Retinal pigment epithelial cell (primary cell): ENCODE measurements around the gene FRMD4A.
"Not testable (repeated sequence)": the region's sequence is repeated elsewhere in the genome, so short reads cannot be mapped to it uniquely, and the experiment has no call there.

Experiments
- DNase-seq: peaks from one replicate; pipeline ENCODE4 v3.0.0-alpha.2; 2010; ENCODE audit warnings: low read depth
- H3K4me3 ChIP-seq: 2 replicates; pipeline ENCODE4 v1.5.1; 2011; ENCODE audit warnings: mild to moderate bottlenecking, low read length, control low read depth, moderate library complexity
- CTCF ChIP-seq: conservative IDR thresholded peaks from 2 replicates; pipeline ENCODE4 v1.5.1; 2011; ENCODE audit warnings: low read depth, low read length, control low read depth, inconsistent platforms

Gene FRMD4A

GRCh38 chr10:14243221-14243620 lies 87.5 kb downstream of the FRMD4A start:
- no peak for DNase-seq
- no peak for TF ChIP-seq CTCF
- no peak overlapping the region for H3K4me3 ChIP-seq

GRCh38 chr10:14241196-14241595 lies 89.5 kb downstream of the FRMD4A start:
- no peak for TF ChIP-seq CTCF
- no peak for DNase-seq
- H3K4me3 ChIP-seq, result no peak overlapping the region

- TF ChIP-seq CTCF, result no peak
- H3K4me3 ChIP-seq, result no peak overlapping the region
- no peak for DNase-seq
Observed at GRCh38 chr10:14240253-14241189, 90.2 kb downstream of the FRMD4A start.

GRCh38 chr10:14238659-14239058 lies 92.1 kb downstream of the FRMD4A start:
- DNase-seq, result not testable (repeated sequence)

GRCh38 chr10:14236341-14236740 lies 94.4 kb downstream of the FRMD4A start:
- no peak overlapping the region for H3K4me3 ChIP-seq
- no peak for TF ChIP-seq CTCF

More at GRCh38 chr10:14238659-14239058, 92.1 kb downstream of the FRMD4A start:
- H3K4me3 ChIP-seq, result not testable (repeated sequence)

GRCh38 chr10:14235566-14236195 lies 95.0 kb downstream of the FRMD4A start:
- DNase-seq, result no peak
- no peak overlapping the region for H3K4me3 ChIP-seq
- no peak for TF ChIP-seq CTCF

More at GRCh38 chr10:14236341-14236740, 94.4 kb downstream of the FRMD4A start:
- no peak for DNase-seq

GRCh38 chr10:14233566-14233965 lies 97.2 kb downstream of the FRMD4A start:
- H3K4me3 ChIP-seq, result no peak overlapping the region

GRCh38 chr10:14228798-14229197 lies 101.9 kb downstream of the FRMD4A start:
- DNase-seq, H3K4me3 ChIP-seq: not testable (repeated sequence)

More at GRCh38 chr10:14233566-14233965, 97.2 kb downstream of the FRMD4A start:
- DNase-seq, result no peak
- no peak for TF ChIP-seq CTCF
